ENCODE measurements around the gene MIX23.
A peak's percentile ranks its signal among the peaks of the same experiment; 100 is the strongest.

MIX23 gene

GRCh38 chr3:122351612-122352011 is 31.4 kb downstream of the MIX23 start:
- DNase-seq, result no peak

- peak; percentile 50 to 75 for DNase-seq
Measured at GRCh38 chr3:122350814-122351418, 32.1 kb downstream of the MIX23 start.

GRCh38 chr3:122349171-122349570 is 33.9 kb downstream of the MIX23 start:
- peak; percentile 21 to 36 for DNase-seq

- DNase-seq, result no peak
Measured at GRCh38 chr3:122343654-122344053, 39.4 kb downstream of the MIX23 start.

GRCh38 chr3:122342803-122343202 is 40.2 kb downstream of the MIX23 start:
- no peak for DNase-seq

- DNase-seq, result no peak
Measured at GRCh38 chr3:122332551-122332950, 50.5 kb downstream of the MIX23 start.

GRCh38 chr3:122331886-122332285 is 51.1 kb downstream of the MIX23 start:
- DNase-seq, result no peak

GRCh38 chr3:122325769-122326168 is 57.3 kb downstream of the MIX23 start:
- no peak for DNase-seq

- peak; percentile 67 to 87 for DNase-seq
Measured at GRCh38 chr3:122324871-122325323, 58.1 kb downstream of the MIX23 start, which contains the start of gene CSTA. Gene CSTA (plus strand): TSS chr3:122325248. CDS start chr3:122325293, 45 bp downstream.

GRCh38 chr3:122322095-122323075 is 60.6 kb downstream of the MIX23 start:
- DNase-seq, result peak in 1 of 2 donors; percentile 41

- DNase-seq, result no peak
Measured at GRCh38 chr3:122318620-122319019, 64.4 kb downstream of the MIX23 start.

GRCh38 chr3:122316368-122316767 is 66.7 kb downstream of the MIX23 start:
- DNase-seq, result no peak

GRCh38 chr3:122315619-122316018 is 67.4 kb downstream of the MIX23 start:
- DNase-seq, result no peak

- peak; percentile 11 to 27 for DNase-seq
Measured at GRCh38 chr3:122314228-122314876, 68.7 kb downstream of the MIX23 start.

GRCh38 chr3:122313281-122313680 is 69.8 kb downstream of the MIX23 start:
- peak in 1 of 2 donors; percentile 10 for DNase-seq

- no peak for DNase-seq
Measured at GRCh38 chr3:122312826-122313225, 70.2 kb downstream of the MIX23 start.

- no peak for DNase-seq
Measured at GRCh38 chr3:122310361-122310760, 72.7 kb downstream of the MIX23 start.
